Body of pancreas (tissue), 4 donors: ENCODE data around the gene ADAMTS2. TPM values are rescaled to one million over a fixed set of nuclear protein-coding genes. Genes with fewer than 3 reads are reported as not detected.

Experiments used
- ATAC-seq: fragments of 150-250 bp; one replicate; pipeline ENCODE4 v1.9.1; 2016
- DNase-seq, 4 donors: peaks; one replicate each; pipeline ENCODE4 v3.0.0-alpha.2; 2019
- H3K27ac ChIP-seq, 4 donors: fragments of 200-600 bp; sonication (generic); 1 replicate in 3 of 4; 2 replicates in 1 of 4; pipeline versions ENCODE4 v1.5.1 to v1.6.1; 2016 to 2019; ENCODE audit warnings: mild to moderate bottlenecking in 1 of 4, mixed read lengths in 1 of 4, moderate library complexity in 1 of 4
- H3K27me3 ChIP-seq, 2 donors: fragments of 200-600 bp; sonication (generic); one replicate each; pipeline ENCODE4 v1.6.0; 2016; ENCODE audit warnings: mild to moderate bottlenecking in 1 of 2
- H3K36me3 ChIP-seq, 2 donors: fragments of 200-600 bp; sonication (generic); replicated peaks in 1 of 2; 2 replicates each; pipeline ENCODE4 v1.5.1; 2016; ENCODE audit warnings: low read depth in 2 of 2; ENCODE audit not compliant: insufficient read depth in 1 of 2
- H3K4me1 ChIP-seq: fragments of 200-600 bp; sonication (generic); one replicate; pipeline ENCODE4 v1.6.0; 2016
- H3K4me3 ChIP-seq, 2 donors: fragments of 200-600 bp; sonication (generic); 1 replicate in 1 of 2; 2 replicates in 1 of 2; pipeline ENCODE4 v1.5.1; 2016 to 2019
- H3K9me3 ChIP-seq, 3 donors: fragments of 200-600 bp; sonication (generic); 1 replicate in 2 of 3; 2 replicates in 1 of 3; pipeline ENCODE4 v1.5.1; 2016
- POLR2A ChIP-seq, 3 donors: fragments of 450-650 bp; IDR thresholded peaks; one replicate each; pipeline ENCODE4 v1.6.1; 2016; ENCODE audit warnings: antibody characterized with exemption in 3 of 3, mild to moderate bottlenecking in 2 of 3
- WGBS, 2 donors: methylation state at CpG; one replicate each; pipeline ENCODE4 v1.1.5; 2017; 5-methylcytosine and 5-hydroxymethylcytosine counted together
- intact Hi-C: fragments of 100-400 bp; cut with DNase I; formaldehyde crosslinking; loops from one replicate; pipeline ENCODE4 v1.15.1; 2023
- total RNA-seq, 2 donors: library from RNA; depleted of rRNA; stranded (reverse); fragments of >200 nt; gene quantifications; one replicate each; pipeline ENCODE4 v1.1.0, GENCODE V29; 2016
- TF ChIP-seq, protein P1 (sequence below), 7 experiments: fragments of 450-650 bp in 4 of 7; fragments of 200-600 bp in 3 of 7; sonication (generic) in 3 of 7; IDR thresholded peaks; one replicate each; pipeline ENCODE4 v1.5.1; 2016 to 2019; ENCODE audit warnings: antibody characterized with exemption in 7 of 7

The ADAMTS2 gene
- total RNA-seq, 2 donors from 2014 or later, result 9.1 to 19.1 TPM

DNA sequence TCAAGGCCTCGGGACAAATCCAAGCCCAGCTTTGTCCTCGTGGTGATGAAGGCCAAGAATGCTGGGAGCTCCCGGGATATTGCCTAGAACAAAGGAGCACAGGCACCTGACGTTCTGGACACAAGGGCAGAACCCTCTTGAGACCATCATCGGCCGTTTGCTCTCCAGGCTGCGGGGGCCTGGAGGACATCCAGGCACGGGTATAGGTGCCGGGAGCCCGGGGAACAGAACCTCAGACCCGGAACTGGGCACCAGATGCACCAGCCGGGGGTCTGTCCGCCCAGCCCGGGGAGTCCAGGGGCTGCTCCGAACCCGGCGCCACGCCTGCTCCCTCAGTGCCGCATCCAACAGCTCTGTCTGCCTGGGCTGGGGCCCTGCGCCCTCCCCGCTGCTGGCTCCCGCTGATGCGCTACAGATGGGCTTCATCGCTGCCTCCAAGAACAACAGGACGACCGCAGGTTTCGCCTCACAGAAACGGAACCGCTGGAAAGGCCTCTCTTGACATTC lies 88.0 kb downstream of the ADAMTS2 start:
- Histone ChIP-seq H3K4me3 (no peak overlapping the region), H3K27me3 (no peaks in the 10 kb centered on the region), H3K9me3 (no peaks in the 10 kb centered on the region), H3K36me3 (no peaks in the 10 kb centered on the region), H3K4me1 (no peaks in the 10 kb centered on the region), H3K27ac (no peak overlapping the region)
- no peak for ATAC-seq
- intact Hi-C loops, result no loop called here
- DNase-seq, result peak in 1 of 4 donors; percentile 6
- 75 to 76% methylated on average over 5 to 25 of the region's 29 CpGs for WGBS, 2 donors
- TF ChIP-seq POLR2A (IDR thresholded peaks at IDR 0.05), result no peak
- TF ChIP-seq, protein P1, sequence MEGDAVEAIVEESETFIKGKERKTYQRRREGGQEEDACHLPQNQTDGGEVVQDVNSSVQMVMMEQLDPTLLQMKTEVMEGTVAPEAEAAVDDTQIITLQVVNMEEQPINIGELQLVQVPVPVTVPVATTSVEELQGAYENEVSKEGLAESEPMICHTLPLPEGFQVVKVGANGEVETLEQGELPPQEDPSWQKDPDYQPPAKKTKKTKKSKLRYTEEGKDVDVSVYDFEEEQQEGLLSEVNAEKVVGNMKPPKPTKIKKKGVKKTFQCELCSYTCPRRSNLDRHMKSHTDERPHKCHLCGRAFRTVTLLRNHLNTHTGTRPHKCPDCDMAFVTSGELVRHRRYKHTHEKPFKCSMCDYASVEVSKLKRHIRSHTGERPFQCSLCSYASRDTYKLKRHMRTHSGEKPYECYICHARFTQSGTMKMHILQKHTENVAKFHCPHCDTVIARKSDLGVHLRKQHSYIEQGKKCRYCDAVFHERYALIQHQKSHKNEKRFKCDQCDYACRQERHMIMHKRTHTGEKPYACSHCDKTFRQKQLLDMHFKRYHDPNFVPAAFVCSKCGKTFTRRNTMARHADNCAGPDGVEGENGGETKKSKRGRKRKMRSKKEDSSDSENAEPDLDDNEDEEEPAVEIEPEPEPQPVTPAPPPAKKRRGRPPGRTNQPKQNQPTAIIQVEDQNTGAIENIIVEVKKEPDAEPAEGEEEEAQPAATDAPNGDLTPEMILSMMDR (IDR thresholded peaks at IDR 0.05), result no peak

DNA sequence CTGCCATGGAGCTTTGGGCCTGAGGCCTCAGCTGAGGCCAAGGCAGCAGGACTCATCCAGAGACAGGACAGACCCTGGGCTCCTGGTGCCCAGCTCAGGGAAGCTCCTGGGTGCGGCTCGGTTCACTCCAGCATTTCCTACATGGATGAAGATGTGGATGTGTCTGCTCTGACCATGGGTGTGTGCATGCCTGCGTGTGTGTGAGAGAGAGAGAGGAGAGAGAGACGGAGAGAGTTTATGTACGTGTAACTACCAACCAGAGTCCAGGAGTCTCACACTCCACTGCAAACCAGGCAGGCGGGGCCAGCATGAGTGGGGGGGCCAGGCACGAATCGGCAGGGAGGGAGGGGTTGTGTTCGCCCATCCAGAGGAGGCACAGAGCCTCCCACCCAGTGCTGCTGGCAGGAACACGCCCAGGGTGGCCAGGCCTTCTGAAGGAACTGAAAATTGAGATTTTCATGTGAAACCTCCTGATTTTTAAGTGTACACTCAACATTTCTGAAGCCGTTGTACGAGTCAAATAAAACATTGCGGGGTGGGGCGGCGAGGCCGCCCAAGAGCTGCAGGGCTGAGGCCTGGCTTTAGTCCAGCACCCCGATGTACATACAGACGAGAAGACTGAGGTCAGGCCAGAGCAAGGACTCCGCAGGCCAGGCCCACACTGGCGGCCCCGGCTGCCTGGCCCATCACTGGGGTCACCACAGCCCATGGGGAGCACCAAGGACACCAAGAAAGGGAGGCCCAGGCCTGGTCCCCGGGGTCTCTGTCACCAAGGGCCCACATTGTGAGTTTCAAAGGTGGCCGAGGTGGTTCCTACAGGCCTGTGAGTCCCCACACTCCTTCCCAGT lies 88.7 kb downstream of the ADAMTS2 start:
- DNase-seq, result no peak
- 83 to 84% methylated on average over 19 to 23 of the region's 23 CpGs for WGBS, 2 donors
- intact Hi-C loops, result no loop called here
- Histone ChIP-seq H3K27ac (no peak overlapping the region), H3K4me3 (no peak overlapping the region), H3K9me3 (no peaks in the 10 kb centered on the region), H3K4me1 (no peaks in the 10 kb centered on the region), H3K36me3 (no peaks in the 10 kb centered on the region), H3K27me3 (no peaks in the 10 kb centered on the region)
- ATAC-seq, result no peak
- TF ChIP-seq POLR2A (IDR thresholded peaks at IDR 0.05), result no peak
- TF ChIP-seq, protein P1 (IDR thresholded peaks at IDR 0.05), result no peak

- Histone ChIP-seq H3K27ac (no peak overlapping the region), H3K4me3 (no peak overlapping the region), H3K4me1 (no peaks in the 10 kb centered on the region), H3K27me3 (no peaks in the 10 kb centered on the region), H3K9me3 (no peaks in the 10 kb centered on the region), H3K36me3 (no peaks in the 10 kb centered on the region)
- 80 to 86% methylated on average over 2 to 15 of the region's 15 CpGs for WGBS, 2 donors
- ATAC-seq (no peak), DNase-seq (no peak)
- intact Hi-C loops, result no loop called here
- TF ChIP-seq, protein P1 (IDR thresholded peaks at IDR 0.05), result no peak
- no peak for TF ChIP-seq POLR2A (IDR thresholded peaks at IDR 0.05)
Measured at GRCh38 chr5:179255527-179256327, 89.5 kb downstream of the ADAMTS2 start.

DNA sequence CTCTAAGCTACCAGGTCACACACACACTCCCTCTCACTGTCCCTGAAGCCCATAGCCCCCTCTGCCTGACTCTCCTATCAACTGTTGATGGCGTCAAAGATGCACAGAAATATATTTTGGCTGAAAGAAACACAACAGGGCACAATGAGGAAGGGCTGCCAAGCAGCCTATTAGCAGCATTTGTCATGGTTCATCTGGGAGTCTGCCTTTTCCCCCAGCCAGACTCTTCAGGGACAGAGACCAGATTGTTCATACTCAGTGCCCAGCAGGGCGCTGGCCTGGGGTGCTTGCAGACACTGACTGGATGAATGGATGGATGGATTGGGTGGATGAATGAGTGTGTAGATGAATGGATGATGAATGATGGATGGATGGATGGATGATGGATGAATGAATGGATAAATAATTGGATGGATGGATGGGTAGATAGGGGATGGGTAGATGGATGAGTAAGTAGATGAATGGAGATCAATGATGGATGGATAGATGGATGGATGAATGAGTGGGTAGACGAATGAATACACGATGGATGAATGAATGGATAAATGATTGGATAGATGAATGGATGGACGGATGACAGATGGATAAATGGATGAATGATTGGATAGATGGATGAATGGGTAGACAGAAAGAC lies 90.5 kb downstream of the ADAMTS2 start:
- intact Hi-C loops, result no loop called here
- ATAC-seq (no peak), DNase-seq (no peak)
- H3K36me3 ChIP-seq, result no peaks in the 10 kb centered on the region
- WGBS, 2 donors, result 79 to 81% methylated on average over 5 of the region's 5 CpGs
- TF ChIP-seq, protein P1 (IDR thresholded peaks at IDR 0.05), result no peak
- no peak for TF ChIP-seq POLR2A (IDR thresholded peaks at IDR 0.05)
- H3K27ac ChIP-seq, result no peak overlapping the region
- no peaks in the 10 kb centered on the region for H3K27me3 ChIP-seq
- no peaks in the 10 kb centered on the region for H3K4me1 ChIP-seq
- no peak overlapping the region for H3K4me3 ChIP-seq
- no peaks in the 10 kb centered on the region for H3K9me3 ChIP-seq
